ENCODE results near the gene BRI3. TPM values are rescaled to one million over a fixed set of nuclear protein-coding genes. Genes with fewer than 3 reads are reported as not detected.
A peak's percentile ranks its signal among the peaks of the same experiment; 100 is the strongest.

The BRI3 gene
- total RNA-seq, 1 donor from 2014 or later, result 530 TPM

DNA sequence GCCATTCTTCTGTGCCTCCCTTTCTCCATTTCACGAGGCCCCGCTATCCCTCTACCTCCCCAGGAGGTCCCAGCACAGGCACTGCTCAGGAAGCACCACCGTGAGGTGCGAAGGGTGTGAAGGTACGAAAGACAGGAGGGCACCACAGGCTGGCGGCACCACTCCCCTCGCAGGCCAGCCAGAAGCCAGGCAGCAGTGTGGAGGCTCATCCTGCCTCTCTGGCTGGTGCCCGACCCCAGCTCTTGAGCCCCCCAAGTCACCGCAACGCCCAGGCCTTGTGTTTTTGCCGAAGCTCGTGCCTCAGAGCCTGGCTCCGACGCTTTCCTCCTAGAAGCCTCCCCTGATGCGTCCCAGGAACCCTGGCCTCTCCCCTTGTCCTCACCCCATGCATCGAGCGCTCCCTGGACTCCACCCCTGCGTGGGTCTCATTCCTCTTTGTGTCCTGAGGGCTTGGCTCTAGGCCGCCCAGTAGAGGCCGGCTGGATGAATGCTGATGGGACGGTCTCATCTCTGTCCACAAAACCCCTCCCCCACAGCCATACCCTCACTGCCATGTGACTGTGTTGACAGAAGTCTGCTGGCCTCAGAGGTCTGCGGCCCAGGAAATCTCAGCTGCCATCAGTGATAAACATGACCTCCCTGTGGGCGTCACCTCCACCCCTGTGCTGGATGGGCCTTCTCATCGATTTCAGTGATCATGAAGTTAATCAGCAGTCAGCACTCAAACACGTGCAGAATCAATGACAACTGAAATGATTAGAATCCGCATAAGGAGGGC is 19.3 kb downstream of the BRI3 start:
- no peak overlapping the region for H3K4me3 ChIP-seq
- no peaks in the 10 kb centered on the region for H3K4me1 ChIP-seq
- TF ChIP-seq, protein P1, sequence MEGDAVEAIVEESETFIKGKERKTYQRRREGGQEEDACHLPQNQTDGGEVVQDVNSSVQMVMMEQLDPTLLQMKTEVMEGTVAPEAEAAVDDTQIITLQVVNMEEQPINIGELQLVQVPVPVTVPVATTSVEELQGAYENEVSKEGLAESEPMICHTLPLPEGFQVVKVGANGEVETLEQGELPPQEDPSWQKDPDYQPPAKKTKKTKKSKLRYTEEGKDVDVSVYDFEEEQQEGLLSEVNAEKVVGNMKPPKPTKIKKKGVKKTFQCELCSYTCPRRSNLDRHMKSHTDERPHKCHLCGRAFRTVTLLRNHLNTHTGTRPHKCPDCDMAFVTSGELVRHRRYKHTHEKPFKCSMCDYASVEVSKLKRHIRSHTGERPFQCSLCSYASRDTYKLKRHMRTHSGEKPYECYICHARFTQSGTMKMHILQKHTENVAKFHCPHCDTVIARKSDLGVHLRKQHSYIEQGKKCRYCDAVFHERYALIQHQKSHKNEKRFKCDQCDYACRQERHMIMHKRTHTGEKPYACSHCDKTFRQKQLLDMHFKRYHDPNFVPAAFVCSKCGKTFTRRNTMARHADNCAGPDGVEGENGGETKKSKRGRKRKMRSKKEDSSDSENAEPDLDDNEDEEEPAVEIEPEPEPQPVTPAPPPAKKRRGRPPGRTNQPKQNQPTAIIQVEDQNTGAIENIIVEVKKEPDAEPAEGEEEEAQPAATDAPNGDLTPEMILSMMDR (IDR thresholded peaks at IDR 0.05), result no peak
- no peak overlapping the region for H3K27ac ChIP-seq
- DNase-seq (no peak), ATAC-seq (peak; percentile 2)
- intact Hi-C loops (cut with DNase I), result no loop called here
- no peaks in the 10 kb centered on the region for H3K9me3 ChIP-seq
- peaks cover 24% of the 10 kb centered on the region for H3K36me3 ChIP-seq
- no peaks in the 10 kb centered on the region for H3K27me3 ChIP-seq

DNA sequence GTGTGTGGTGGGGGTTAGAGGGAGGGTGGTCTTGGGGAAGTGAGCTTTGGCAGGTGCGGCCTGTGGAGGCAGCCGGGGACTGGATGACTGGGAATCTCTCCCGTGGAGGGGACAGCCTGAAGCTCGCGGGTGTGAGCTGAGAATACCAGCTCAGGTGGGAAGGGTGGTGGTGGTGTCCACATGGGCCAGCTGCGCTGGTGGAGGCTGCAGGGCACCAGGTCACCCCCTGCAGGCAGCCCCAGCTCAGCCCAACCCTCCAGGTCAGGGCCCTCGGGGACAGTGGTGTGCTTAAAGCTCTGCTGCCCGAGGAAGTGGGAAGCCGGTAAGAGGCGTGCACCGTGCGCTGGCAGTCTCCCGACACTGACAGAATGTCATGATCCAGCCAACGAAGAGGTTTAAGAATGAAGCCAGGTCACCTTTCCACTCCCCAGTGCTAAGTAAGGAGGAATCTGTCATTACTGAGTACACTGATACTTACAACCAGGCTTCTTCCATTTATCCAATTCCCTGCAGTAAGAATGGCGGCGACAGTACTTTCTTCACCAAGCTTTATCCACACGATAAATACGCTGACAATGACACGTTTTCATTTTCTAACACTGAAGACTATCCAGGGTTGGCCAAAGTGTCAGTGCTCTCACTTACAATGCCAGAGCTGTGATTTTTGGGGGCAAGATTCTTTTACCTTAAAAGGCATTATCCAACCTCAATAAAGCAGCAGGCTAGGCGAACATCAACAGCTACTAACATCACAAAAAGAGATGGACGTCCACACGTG is 20.4 kb downstream of the BRI3 start:
- Histone ChIP-seq H3K9me3 (no peaks in the 10 kb centered on the region), H3K4me1 (no peaks in the 10 kb centered on the region), H3K4me3 (no peak overlapping the region), H3K27ac (no peak overlapping the region), H3K27me3 (no peaks in the 10 kb centered on the region), H3K36me3 (peaks cover 31% of the 10 kb centered on the region)
- DNase-seq (no peak), ATAC-seq (no peak)
- intact Hi-C loops (cut with DNase I), result no loop called here
- TF ChIP-seq, protein P1 (IDR thresholded peaks at IDR 0.05), result no peak

DNA sequence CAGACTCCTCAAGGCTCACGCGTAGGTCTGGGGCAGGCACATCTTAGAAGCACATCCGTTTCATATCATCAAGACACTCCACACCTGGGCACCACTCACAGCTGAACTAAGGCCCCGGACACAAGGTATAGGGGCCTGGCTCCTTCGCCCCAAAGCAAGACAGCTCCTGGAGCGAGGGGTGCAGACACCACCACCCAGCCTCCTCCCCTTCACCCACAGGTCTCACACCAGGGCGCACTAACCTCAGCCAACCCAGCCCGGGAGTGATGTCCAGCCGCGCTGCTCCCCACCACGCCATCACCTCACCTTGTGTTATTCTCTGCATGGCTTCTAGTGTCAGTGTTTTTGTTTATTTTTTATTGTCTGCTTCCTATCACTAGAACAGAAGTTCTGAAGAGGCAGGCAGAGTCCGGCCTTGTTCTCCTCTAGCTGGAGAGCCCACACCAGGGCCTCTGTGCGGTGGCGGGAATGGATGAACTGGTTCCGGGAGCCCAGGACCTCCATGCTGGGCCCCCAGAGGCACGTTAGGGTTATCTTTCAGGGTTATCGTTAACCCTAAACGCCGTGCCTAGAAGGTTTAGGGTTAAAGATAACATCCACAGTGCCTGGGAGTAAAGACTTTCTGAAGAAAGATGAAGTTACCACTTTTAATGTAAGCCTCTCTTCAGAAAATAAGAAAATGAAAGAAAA is 21.8 kb downstream of the BRI3 start:
- H3K4me1 ChIP-seq, result no peaks in the 10 kb centered on the region
- TF ChIP-seq, protein P1 (IDR thresholded peaks at IDR 0.05), result no peak
- peaks cover 45% of the 10 kb centered on the region for H3K36me3 ChIP-seq
- H3K4me3 ChIP-seq, result no peak overlapping the region
- H3K9me3 ChIP-seq, result no peaks in the 10 kb centered on the region
- ATAC-seq (no peak), DNase-seq (no peak)
- H3K27me3 ChIP-seq, result no peaks in the 10 kb centered on the region
- intact Hi-C loops (cut with DNase I), result no loop called here
- no peak overlapping the region for H3K27ac ChIP-seq

DNA sequence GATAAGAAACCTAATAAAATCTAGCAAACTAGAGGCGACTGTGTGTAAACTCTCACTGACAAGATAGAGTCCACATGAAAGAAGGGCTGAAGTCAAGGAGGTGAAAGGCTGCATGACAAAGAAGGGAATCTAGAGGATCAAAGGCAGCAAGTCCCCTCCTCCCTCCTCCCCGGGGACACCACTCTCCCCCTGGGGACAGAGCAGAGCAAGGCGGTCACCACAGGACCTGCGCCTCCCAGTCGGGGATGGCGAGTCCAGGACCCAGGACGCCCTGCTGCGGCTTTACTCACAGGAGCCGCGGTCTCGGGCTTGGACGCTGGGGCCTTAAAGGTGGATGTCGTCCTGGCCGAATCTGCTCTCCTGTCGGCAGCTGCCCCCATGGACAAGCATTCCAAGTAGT is 22.4 kb downstream of the BRI3 start:
- no peaks in the 10 kb centered on the region for H3K27me3 ChIP-seq
- intact Hi-C loops (cut with DNase I), result no loop called here
- DNase-seq (no peak), ATAC-seq (no peak)
- H3K4me1 ChIP-seq, result no peaks in the 10 kb centered on the region
- TF ChIP-seq, protein P1 (IDR thresholded peaks at IDR 0.05), result no peak
- H3K36me3 ChIP-seq, result peaks cover 51% of the 10 kb centered on the region
- H3K4me3 ChIP-seq, result no peak overlapping the region
- H3K27ac ChIP-seq, result no peak overlapping the region
- no peaks in the 10 kb centered on the region for H3K9me3 ChIP-seq

GRCh38 chr7:98305951-98306535 is 24.6 kb downstream of the BRI3 start:
- no peak overlapping the region for H3K27ac ChIP-seq
- H3K4me1 ChIP-seq, result no peaks in the 10 kb centered on the region
- ATAC-seq, result peak; percentile 33
- H3K36me3 ChIP-seq, result peaks cover 68% of the 10 kb centered on the region
- TF ChIP-seq, protein P1 (IDR thresholded peaks at IDR 0.05), result no peak
- no peaks in the 10 kb centered on the region for H3K9me3 ChIP-seq
- no peak for DNase-seq
- H3K27me3 ChIP-seq, result no peaks in the 10 kb centered on the region
- intact Hi-C loops (cut with DNase I), result no loop called here
- H3K4me3 ChIP-seq, result no peak overlapping the region
